Panc1 (cell line): Measurements from ENCODE around the gene C1orf56.

ENCODE experiments used
- POLR2AphosphoS5 ChIP-seq: IDR thresholded peaks from 2 replicates; pipeline ENCODE4 v1.6.1; 2012; ENCODE audit warnings: mild to moderate bottlenecking, low read depth, low read length, moderate library complexity
- REST ChIP-seq, 2 experiments: IDR thresholded peaks; 2 replicates each; pipeline ENCODE4 v1.6.1; 2011 to 2012; ENCODE audit warnings: low read depth in 2 of 2, control low read depth in 1 of 2, low read length in 1 of 2, mild to moderate bottlenecking in 1 of 2, moderate library complexity in 1 of 2; ENCODE audit not compliant: insufficient read depth in 1 of 2
- TCF7L2 ChIP-seq: IDR thresholded peaks from 2 replicates; pipeline ENCODE4 v1.6.1; 2011; ENCODE audit warnings: mild to moderate bottlenecking, low read depth, low read length, inconsistent platforms
- TF ChIP-seq, protein P1 (sequence below): fragments of 450-650 bp; IDR thresholded peaks from 2 replicates; pipeline ENCODE4 v1.5.1; 2017; ENCODE audit warnings: mild to moderate bottlenecking

DNA sequence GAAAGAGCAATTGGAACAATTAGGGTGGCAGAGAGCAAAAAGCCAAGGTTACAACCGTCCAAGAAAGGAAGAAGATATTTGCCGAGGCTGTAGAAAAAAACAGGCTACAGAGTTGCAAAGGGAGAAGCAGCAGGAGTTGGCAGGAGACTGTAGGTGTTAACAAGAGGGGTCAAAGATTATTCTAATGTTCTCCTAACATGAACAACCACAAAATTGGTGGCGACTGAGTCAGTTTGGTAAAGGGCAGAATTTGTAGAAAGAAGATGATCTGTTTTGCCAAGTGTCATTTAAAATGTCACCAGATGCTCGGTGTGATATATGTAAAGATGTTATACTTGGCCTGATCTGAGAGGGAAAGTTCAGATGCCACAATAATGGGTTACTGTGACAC is 39.7 kb upstream of the C1orf56 start:
- TF ChIP-seq, protein P1, sequence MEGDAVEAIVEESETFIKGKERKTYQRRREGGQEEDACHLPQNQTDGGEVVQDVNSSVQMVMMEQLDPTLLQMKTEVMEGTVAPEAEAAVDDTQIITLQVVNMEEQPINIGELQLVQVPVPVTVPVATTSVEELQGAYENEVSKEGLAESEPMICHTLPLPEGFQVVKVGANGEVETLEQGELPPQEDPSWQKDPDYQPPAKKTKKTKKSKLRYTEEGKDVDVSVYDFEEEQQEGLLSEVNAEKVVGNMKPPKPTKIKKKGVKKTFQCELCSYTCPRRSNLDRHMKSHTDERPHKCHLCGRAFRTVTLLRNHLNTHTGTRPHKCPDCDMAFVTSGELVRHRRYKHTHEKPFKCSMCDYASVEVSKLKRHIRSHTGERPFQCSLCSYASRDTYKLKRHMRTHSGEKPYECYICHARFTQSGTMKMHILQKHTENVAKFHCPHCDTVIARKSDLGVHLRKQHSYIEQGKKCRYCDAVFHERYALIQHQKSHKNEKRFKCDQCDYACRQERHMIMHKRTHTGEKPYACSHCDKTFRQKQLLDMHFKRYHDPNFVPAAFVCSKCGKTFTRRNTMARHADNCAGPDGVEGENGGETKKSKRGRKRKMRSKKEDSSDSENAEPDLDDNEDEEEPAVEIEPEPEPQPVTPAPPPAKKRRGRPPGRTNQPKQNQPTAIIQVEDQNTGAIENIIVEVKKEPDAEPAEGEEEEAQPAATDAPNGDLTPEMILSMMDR: no peak
- TF ChIP-seq POLR2AphosphoS5 (no peak), TCF7L2 (no peak), REST (IDR thresholded peaks at IDR 0.05; ENCODE audit: insufficient read depth in 1 of 2, low read depth in 2 of 2, low read length in 1 of 2) (no peak)
